HG03175 (cell line): ENCODE data around the gene LHFPL6.

ENCODE experiments used
- ATAC-seq: cut with Tn5 transposase; IDR thresholded peaks from one replicate; pipeline ENCODE4 v1.9.1; 2021; ENCODE audit warnings: mild to moderate bottlenecking, moderate library complexity; ENCODE audit not compliant: unreplicated experiment

The LHFPL6 gene

GRCh38 chr13:39394796-39395678 lies 208.0 kb downstream of the LHFPL6 start:
- ATAC-seq, result no peak

- ATAC-seq, result no peak
Measured at GRCh38 chr13:39391761-39392160, 211.2 kb downstream of the LHFPL6 start.

- no peak for ATAC-seq
Measured at GRCh38 chr13:39389013-39389412, 214.0 kb downstream of the LHFPL6 start.

GRCh38 chr13:39385621-39386231 lies 217.3 kb downstream of the LHFPL6 start:
- ATAC-seq, result no peak

GRCh38 chr13:39385154-39385553 lies 217.8 kb downstream of the LHFPL6 start:
- no peak for ATAC-seq

- ATAC-seq, result no peak
Measured at GRCh38 chr13:39381456-39381855, 221.5 kb downstream of the LHFPL6 start.

- ATAC-seq, result no peak
Measured at GRCh38 chr13:39379667-39380655, 223.0 kb downstream of the LHFPL6 start.

GRCh38 chr13:39379118-39379517 lies 223.9 kb downstream of the LHFPL6 start:
- peak; percentile 85 for ATAC-seq

GRCh38 chr13:39378306-39378705 lies 224.7 kb downstream of the LHFPL6 start:
- no peak for ATAC-seq

- no peak for ATAC-seq
Measured at GRCh38 chr13:39377699-39378098, 225.3 kb downstream of the LHFPL6 start.

GRCh38 chr13:39376076-39376475 lies 226.9 kb downstream of the LHFPL6 start:
- no peak for ATAC-seq

GRCh38 chr13:39375601-39376000 lies 227.4 kb downstream of the LHFPL6 start:
- ATAC-seq, result no peak

- no peak for ATAC-seq
Measured at GRCh38 chr13:39374741-39375189, 228.2 kb downstream of the LHFPL6 start.

- no peak for ATAC-seq
Measured at GRCh38 chr13:39373145-39373544, 229.8 kb downstream of the LHFPL6 start.

GRCh38 chr13:39371706-39372105 lies 231.3 kb downstream of the LHFPL6 start:
- no peak for ATAC-seq

- ATAC-seq, result no peak
Measured at GRCh38 chr13:39370554-39370953, 232.4 kb downstream of the LHFPL6 start.

- no peak for ATAC-seq
Measured at GRCh38 chr13:39370048-39370447, 232.9 kb downstream of the LHFPL6 start.

GRCh38 chr13:39369161-39369890 lies 233.7 kb downstream of the LHFPL6 start:
- no peak for ATAC-seq

GRCh38 chr13:39365879-39366278 lies 237.1 kb downstream of the LHFPL6 start:
- ATAC-seq, result no peak

- ATAC-seq, result no peak
Measured at GRCh38 chr13:39364947-39365468, 238.0 kb downstream of the LHFPL6 start.
